ENCODE data around the gene FGD3. TPM values are rescaled to one million over a fixed set of nuclear protein-coding genes. Genes with fewer than 3 reads are reported as not detected.
A peak's percentile ranks its signal among the peaks of the same experiment; 100 is the strongest.

The FGD3 gene
- total RNA-seq, 1 experiment from 2014 or later: 1.8 TPM

- Histone ChIP-seq H2BK15ac (ENCODE audit: low read depth, low read length) (no peak overlapping the region), H3K79me1 (ENCODE audit: insufficient read depth, low read depth, low read length, poor library complexity, severe bottlenecking) (no peaks in the 10 kb centered on the region), H4K91ac (ENCODE audit: insufficient read length, low read depth, low read length) (no peak overlapping the region), H2AK5ac (ENCODE audit: insufficient read length, low read length) (no peak overlapping the region), H3T11ph (ENCODE audit: low read length) (no peak overlapping the region), H3K9me3 (ENCODE audit: control insufficient read depth, low read depth, low read length) (no peaks in the 10 kb centered on the region), H2BK5ac (ENCODE audit: insufficient read length, low read length) (no peak overlapping the region), H3K27me3 (ENCODE audit: insufficient read depth, low read length) (no peaks in the 10 kb centered on the region), H3K4ac (ENCODE audit: low read depth, low read length) (no peak overlapping the region), H3K56ac (ENCODE audit: insufficient read length, low read depth, low read length) (no peak overlapping the region), H2BK12ac (ENCODE audit: insufficient read length, low read depth, low read length) (no peak overlapping the region), H3K27ac (ENCODE audit: insufficient read length, low read depth, low read length) (peak overlapping the region; percentile 81), H3K14ac (ENCODE audit: insufficient read depth, low read length) (no peak overlapping the region), H2BK120ac (ENCODE audit: low read depth, low read length, poor library complexity, severe bottlenecking) (no peak overlapping the region), H3K23ac (ENCODE audit: insufficient read length, low read depth, low read length) (no peak overlapping the region), H4K20me1 (ENCODE audit: control insufficient read depth, insufficient read depth, insufficient read length) (no peaks in the 10 kb centered on the region), H3K4me1 (ENCODE audit: insufficient read depth, low read length) (peaks cover 11% of the 10 kb centered on the region), H4K8ac (replicated peaks; ENCODE audit: insufficient read length, low read depth, low read length) (no peak overlapping the region), H2AFZ (ENCODE audit: low read length) (no peak overlapping the region), H3K18ac (ENCODE audit: insufficient read length, low read depth, low read length) (peak overlapping the region; percentile 73), H4K5ac (ENCODE audit: insufficient read length, low read depth, low read length) (no peak overlapping the region), H3K23me2 (ENCODE audit: insufficient read length, low read depth, low read length, poor library complexity, severe bottlenecking) (no peaks in the 10 kb centered on the region), H3K9ac (ENCODE audit: extremely low read depth, insufficient read length, low read length) (no peak overlapping the region), H2BK20ac (ENCODE audit: low read depth, low read length, poor library complexity, severe bottlenecking) (no peak overlapping the region), H3K4me2 (ENCODE audit: insufficient read depth, insufficient read length, low read length) (no peak overlapping the region), H3K79me2 (ENCODE audit: insufficient read depth, low read length) (no peaks in the 10 kb centered on the region)
- DNase-seq: peak; percentile 89
- Mint-ChIP-seq H3K4me1 (peaks cover 43 to 59% of the 10 kb centered on the region in 2 experiments), H3K9me3 (no peaks in the 10 kb centered on the region; a peak in 1 of 5 replicates), H3K36me3 (ENCODE audit: insufficient read depth in 1 of 3, low read depth in 3 of 3) (no peaks in the 10 kb centered on the region; a peak in 2 of 7 replicates), H3K27me3 (ENCODE audit: low read depth) (no peaks in the 10 kb centered on the region; the same call in 1 of the 2 replicates), H3K27ac (peak overlapping the region; percentile 97 to 98 (median 98)), H3K4me3 (peak overlapping the region in 1 of 2 experiments; percentile 35; a peak in 2 of 5 replicates)
- no CpG with 5 or more reads among the region's 5 CpGs for WGBS (ENCODE audit: extremely low coverage, insufficient read length, low lambda C conversion rate)
- TF ChIP-seq CTCF (conservative IDR thresholded peaks at IDR 0.05): no peak
Observed at GRCh38 chr9:92970467-92970923, 23.2 kb downstream of the FGD3 start.
